Spleen (tissue), 11 donors: Measurements from ENCODE around the gene CLPX. TPM values are rescaled to one million over a fixed set of nuclear protein-coding genes. Genes with fewer than 3 reads are reported as not detected.

Experiments used
- DNase-seq: peaks from one replicate; pipeline ENCODE4 v3.0.0-alpha.2; 2020
- H3K27ac ChIP-seq, 8 donors: fragments of 200-600 bp; sonication (generic) in 7 of 8; 1 replicate in 4 of 8; 2 replicates in 4 of 8; pipeline versions ENCODE4 v1.5.0 to v1.8.0; 2016 to 2021; ENCODE audit warnings: inconsistent platforms in 4 of 8, mild to moderate bottlenecking in 4 of 8, moderate library complexity in 1 of 8
- H3K27me3 ChIP-seq, 7 donors: fragments of 200-600 bp; sonication (generic) in 6 of 7; replicated peaks in 1 of 7; 1 replicate in 4 of 7; 2 replicates in 3 of 7; pipeline versions ENCODE4 v1.5.0 to v1.8.0; 2016 to 2021; ENCODE audit warnings: inconsistent platforms in 3 of 7, mild to moderate bottlenecking in 1 of 7
- H3K36me3 ChIP-seq, 6 donors: fragments of 200-600 bp; sonication (generic) in 5 of 6; 1 replicate in 4 of 6; 2 replicates in 2 of 6; pipeline versions ENCODE4 v1.5.0 to v1.8.0; 2016 to 2021; ENCODE audit warnings: inconsistent platforms in 2 of 6
- H3K4me1 ChIP-seq, 6 donors: fragments of 200-600 bp; sonication (generic) in 5 of 6; 1 replicate in 3 of 6; 2 replicates in 3 of 6; pipeline versions ENCODE4 v1.5.0 to v1.8.0; 2016 to 2021; ENCODE audit warnings: inconsistent platforms in 3 of 6
- H3K4me3 ChIP-seq, 8 donors: fragments of 200-600 bp; sonication (generic) in 7 of 8; 1 replicate in 4 of 8; 2 replicates in 4 of 8; pipeline versions ENCODE4 v1.5.0 to v1.8.0; 2016 to 2021; ENCODE audit warnings: inconsistent platforms in 4 of 8, mild to moderate bottlenecking in 4 of 8, moderate library complexity in 2 of 8
- H3K9me3 ChIP-seq, 8 donors: fragments of 200-600 bp; sonication (generic) in 7 of 8; 1 replicate in 4 of 8; 2 replicates in 4 of 8; pipeline versions ENCODE4 v1.5.0 to v1.8.0; 2016 to 2021; ENCODE audit warnings: inconsistent platforms in 4 of 8
- POLR2A ChIP-seq, 3 donors: fragments of 450-650 bp; IDR thresholded peaks; one replicate each; pipeline ENCODE4 v1.5.1; 2017; ENCODE audit warnings: antibody characterized with exemption in 3 of 3, mild to moderate bottlenecking in 1 of 3
- POLR2AphosphoS5 ChIP-seq, 3 donors: sonication (generic); formaldehyde crosslinking; IDR thresholded peaks; one replicate each; pipeline ENCODE4 v1.5.1; 2017; ENCODE audit warnings: antibody characterized with exemption in 3 of 3
- WGBS, 5 donors: extraction: QIAGEN DNeasy Blood & Tissue Kit in 3 of 5; methylation state at CpG; one replicate each; pipeline versions ENCODE4 v1.1.5 to v1.1.7; 2013 to 2018; 5-methylcytosine and 5-hydroxymethylcytosine counted together
- intact Hi-C: fragments of 100-400 bp; cut with DNase I; formaldehyde crosslinking; loops from one replicate; pipeline ENCODE4 v1.15.0; 2023; ENCODE audit warnings: low total_unique reads
- polyA plus RNA-seq, 3 donors: library from polyadenylated mRNA; stranded (reverse); fragments of 200-250 nt; gene quantifications; one replicate each; pipeline ENCODE4 v1.2.1, GENCODE V29; 2013
- total RNA-seq, 7 donors: library from RNA; depleted of rRNA in 3 of 7; stranded (reverse); fragments of >200 nt in 3 of 7; fragmentation: NEBNext Ultra II Directional in 4 of 7; extraction: Animal tissue kit (Norgen Biotek cat#: 25700) in 4 of 7; gene quantifications; one replicate each; pipeline versions ENCODE4 v1.1.0 to v1.2.1, GENCODE V29; 2016 to 2021
- TF ChIP-seq, protein P1 (sequence below), 11 experiments: fragments of 200-600 bp in 7 of 11; fragments of 450-650 bp in 4 of 11; sonication (generic) in 4 of 11; IDR thresholded peaks in 8 of 11; conservative IDR thresholded peaks in 3 of 11; 1 replicate in 7 of 11; 2 replicates in 4 of 11; pipeline versions ENCODE4 v1.4.0 to v1.8.0; 2016 to 2021; ENCODE audit warnings: antibody characterized with exemption in 11 of 11, inconsistent platforms in 4 of 11, mild to moderate bottlenecking in 1 of 11
- donor health status: healthy with polysubstance abuse.
- donor health status: DM: no; HTN: no; CAD: no; lungs with moderate emphysema.
- donor health status: DM: no; HTN: no; CAD: no.
- donor health status: Bipolar disorder and iron deficiency.
- donor health status: healthy.
- donor health status: DM: no; HTN: no; CAD: no.
- donor health status: DM: yes; HTN: yes; CAD: no.

CLPX gene
- total and polyA plus RNA-seq, 10 donors = 9.5 to 58.3 (median 50.2) TPM

DNA sequence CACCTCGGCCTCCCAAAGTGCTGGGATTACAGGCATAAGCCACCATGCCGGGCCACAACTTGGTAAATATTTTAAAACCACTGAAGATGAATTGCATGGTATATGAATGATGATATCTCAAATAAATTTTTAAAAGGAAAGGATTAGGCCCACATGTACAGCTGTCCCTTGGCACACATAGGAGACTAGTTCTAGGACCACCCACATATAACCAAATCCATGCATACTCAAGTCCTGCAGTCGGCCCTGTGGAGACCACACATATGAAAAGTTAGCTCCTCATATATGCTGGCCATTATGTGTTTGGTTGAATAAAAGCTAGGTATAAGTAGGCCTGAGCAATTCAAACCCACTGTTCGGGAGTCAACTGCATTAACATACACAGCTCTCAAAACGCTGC lies 10.6 kb downstream of the CLPX start:
- no peak overlapping the region for H3K27ac ChIP-seq
- H3K4me1 ChIP-seq = peaks cover 0 to 4% (median 0%) of the 10 kb centered on the region in 6 donors
- WGBS, 5 donors = 93 to 96% (median 95%) methylated on average over 5 of the region's 5 CpGs
- H3K27me3 ChIP-seq = no peaks in the 10 kb centered on the region
- no peaks in the 10 kb centered on the region for H3K9me3 ChIP-seq
- peaks cover 2 to 100% (median 77%) of the 10 kb centered on the region in 6 donors for H3K36me3 ChIP-seq
- intact Hi-C loops = no loop called here
- DNase-seq = no peak
- TF ChIP-seq, protein P1, sequence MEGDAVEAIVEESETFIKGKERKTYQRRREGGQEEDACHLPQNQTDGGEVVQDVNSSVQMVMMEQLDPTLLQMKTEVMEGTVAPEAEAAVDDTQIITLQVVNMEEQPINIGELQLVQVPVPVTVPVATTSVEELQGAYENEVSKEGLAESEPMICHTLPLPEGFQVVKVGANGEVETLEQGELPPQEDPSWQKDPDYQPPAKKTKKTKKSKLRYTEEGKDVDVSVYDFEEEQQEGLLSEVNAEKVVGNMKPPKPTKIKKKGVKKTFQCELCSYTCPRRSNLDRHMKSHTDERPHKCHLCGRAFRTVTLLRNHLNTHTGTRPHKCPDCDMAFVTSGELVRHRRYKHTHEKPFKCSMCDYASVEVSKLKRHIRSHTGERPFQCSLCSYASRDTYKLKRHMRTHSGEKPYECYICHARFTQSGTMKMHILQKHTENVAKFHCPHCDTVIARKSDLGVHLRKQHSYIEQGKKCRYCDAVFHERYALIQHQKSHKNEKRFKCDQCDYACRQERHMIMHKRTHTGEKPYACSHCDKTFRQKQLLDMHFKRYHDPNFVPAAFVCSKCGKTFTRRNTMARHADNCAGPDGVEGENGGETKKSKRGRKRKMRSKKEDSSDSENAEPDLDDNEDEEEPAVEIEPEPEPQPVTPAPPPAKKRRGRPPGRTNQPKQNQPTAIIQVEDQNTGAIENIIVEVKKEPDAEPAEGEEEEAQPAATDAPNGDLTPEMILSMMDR (IDR thresholded peaks at IDR 0.05 in 8 of 11, conservative IDR thresholded peaks at IDR 0.05 in 3 of 11) = no peak
- TF ChIP-seq POLR2A (IDR thresholded peaks at IDR 0.05) (no peak), POLR2AphosphoS5 (IDR thresholded peaks at IDR 0.05) (no peak)
- H3K4me3 ChIP-seq = no peak overlapping the region

DNA sequence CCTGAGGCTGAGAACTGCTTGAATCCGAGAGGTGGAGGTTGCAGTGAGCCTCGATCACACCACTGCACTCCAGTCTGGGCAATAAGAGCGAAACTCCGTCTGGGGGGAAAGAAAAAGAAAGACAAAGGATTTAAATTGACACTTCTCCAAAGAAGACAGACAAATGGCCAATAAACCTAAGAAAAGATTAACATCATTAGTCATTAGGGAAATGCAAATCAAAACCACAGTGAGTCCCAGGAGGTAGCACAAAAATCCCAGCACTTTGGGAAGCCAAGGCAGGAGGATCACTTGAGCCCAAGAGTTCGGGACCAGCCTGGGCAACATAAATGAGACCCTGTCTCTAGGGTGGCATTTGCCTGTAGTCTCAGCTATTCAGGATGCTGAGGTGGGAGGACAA lies 12.6 kb downstream of the CLPX start:
- DNase-seq = no peak
- no peak overlapping the region for H3K27ac ChIP-seq
- WGBS, 5 donors = 86 to 95% (median 88%) methylated on average over 5 of the region's 5 CpGs
- H3K4me1 ChIP-seq = no peaks in the 10 kb centered on the region
- H3K9me3 ChIP-seq = no peaks in the 10 kb centered on the region
- TF ChIP-seq, protein P1 (IDR thresholded peaks at IDR 0.05 in 8 of 11, conservative IDR thresholded peaks at IDR 0.05 in 3 of 11) = no peak
- no peak for TF ChIP-seq POLR2A (IDR thresholded peaks at IDR 0.05)
- H3K36me3 ChIP-seq = peaks cover 2 to 97% (median 68%) of the 10 kb centered on the region in 6 donors
- intact Hi-C loops = no loop called here
- H3K4me3 ChIP-seq = no peak overlapping the region
- no peaks in the 10 kb centered on the region for H3K27me3 ChIP-seq

DNA sequence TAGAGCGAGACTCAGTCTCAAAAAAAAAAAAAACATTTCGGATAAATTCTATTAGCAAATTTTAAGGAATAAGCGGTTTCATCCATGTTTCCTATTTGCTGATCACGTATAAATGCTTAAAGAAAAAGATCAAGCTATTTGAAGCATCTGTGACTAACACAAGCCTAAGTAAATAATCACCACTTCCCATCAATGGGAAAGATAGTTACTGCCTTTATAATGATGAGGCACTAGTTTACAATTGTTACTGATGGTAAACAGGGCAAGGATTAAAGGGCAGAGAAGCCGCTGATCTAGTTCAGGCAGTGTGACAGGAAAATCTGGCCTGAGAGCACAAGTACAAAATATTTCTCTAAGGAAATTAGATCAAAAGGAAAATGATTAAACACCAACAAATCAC lies 13.7 kb downstream of the CLPX start:
- 94 to 98% (median 96%) methylated on average over 5 of the region's 5 CpGs for whole genome bisulfite sequencing, 5 donors
- DNase-seq = no peak
- Histone ChIP-seq H3K4me3 (no peak overlapping the region), H3K27me3 (no peaks in the 10 kb centered on the region), H3K36me3 (peaks cover 2 to 97% (median 64%) of the 10 kb centered on the region in 6 donors), H3K4me1 (no peaks in the 10 kb centered on the region), H3K27ac (no peak overlapping the region), H3K9me3 (no peaks in the 10 kb centered on the region)
- TF ChIP-seq, protein P1 (IDR thresholded peaks at IDR 0.05 in 8 of 11, conservative IDR thresholded peaks at IDR 0.05 in 3 of 11) = no peak
- TF ChIP-seq POLR2AphosphoS5 (IDR thresholded peaks at IDR 0.05) (no peak), POLR2A (IDR thresholded peaks at IDR 0.05) (no peak)
- intact Hi-C loops = no loop called here

DNA sequence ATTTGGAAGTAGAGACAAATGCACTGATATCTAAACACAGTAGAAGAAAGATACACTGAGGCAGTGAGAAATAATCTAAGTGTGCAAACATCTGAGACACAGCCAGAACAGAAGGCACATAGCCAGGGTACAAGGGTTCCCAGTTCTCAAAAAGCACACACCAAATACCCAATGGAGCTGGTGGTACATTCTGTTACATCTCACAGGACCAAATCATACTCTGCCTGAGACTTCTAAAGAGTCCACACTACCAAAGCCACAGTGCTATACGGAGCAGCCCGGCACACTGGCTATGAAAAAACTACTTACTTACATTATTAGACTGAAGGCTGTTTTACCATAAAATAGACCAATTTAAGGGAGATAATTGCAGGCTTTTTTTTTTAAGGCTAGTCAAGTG lies 19.3 kb downstream of the CLPX start:
- Histone ChIP-seq H3K4me1 (peaks cover 0 to 4% (median 0%) of the 10 kb centered on the region in 6 donors), H3K4me3 (no peak overlapping the region), H3K27me3 (no peaks in the 10 kb centered on the region), H3K27ac (no peak overlapping the region), H3K36me3 (peaks cover 0 to 97% (median 57%) of the 10 kb centered on the region in 6 donors), H3K9me3 (no peaks in the 10 kb centered on the region)
- WGBS, 5 donors = 93 to 100% (median 94%) methylated on average over 2 of the region's 2 CpGs
- intact Hi-C loops = no loop called here
- DNase-seq = no peak
- TF ChIP-seq, protein P1 (IDR thresholded peaks at IDR 0.05 in 8 of 11, conservative IDR thresholded peaks at IDR 0.05 in 3 of 11) = no peak
- TF ChIP-seq POLR2AphosphoS5 (IDR thresholded peaks at IDR 0.05) = no peak
- TF ChIP-seq POLR2A (IDR thresholded peaks at IDR 0.05) = no peak
